GM10266 (cell line): Measurements from ENCODE around the gene TRPM2.
A peak's percentile ranks its signal among the peaks of the same experiment; 100 is the strongest.

Experiments
- DNase-seq: peaks from one replicate; pipeline ENCODE4 v3.0.0; 2012; ENCODE audit errors: extremely low spot score
- TF ChIP-seq, protein P1 (sequence below): IDR thresholded peaks from 2 replicates; pipeline ENCODE4 v1.5.1; 2012; ENCODE audit warnings: mild to moderate bottlenecking, low read depth; ENCODE audit not compliant: control insufficient read depth, insufficient read depth; ENCODE audit errors: missing control alignments

The TRPM2 gene

DNA sequence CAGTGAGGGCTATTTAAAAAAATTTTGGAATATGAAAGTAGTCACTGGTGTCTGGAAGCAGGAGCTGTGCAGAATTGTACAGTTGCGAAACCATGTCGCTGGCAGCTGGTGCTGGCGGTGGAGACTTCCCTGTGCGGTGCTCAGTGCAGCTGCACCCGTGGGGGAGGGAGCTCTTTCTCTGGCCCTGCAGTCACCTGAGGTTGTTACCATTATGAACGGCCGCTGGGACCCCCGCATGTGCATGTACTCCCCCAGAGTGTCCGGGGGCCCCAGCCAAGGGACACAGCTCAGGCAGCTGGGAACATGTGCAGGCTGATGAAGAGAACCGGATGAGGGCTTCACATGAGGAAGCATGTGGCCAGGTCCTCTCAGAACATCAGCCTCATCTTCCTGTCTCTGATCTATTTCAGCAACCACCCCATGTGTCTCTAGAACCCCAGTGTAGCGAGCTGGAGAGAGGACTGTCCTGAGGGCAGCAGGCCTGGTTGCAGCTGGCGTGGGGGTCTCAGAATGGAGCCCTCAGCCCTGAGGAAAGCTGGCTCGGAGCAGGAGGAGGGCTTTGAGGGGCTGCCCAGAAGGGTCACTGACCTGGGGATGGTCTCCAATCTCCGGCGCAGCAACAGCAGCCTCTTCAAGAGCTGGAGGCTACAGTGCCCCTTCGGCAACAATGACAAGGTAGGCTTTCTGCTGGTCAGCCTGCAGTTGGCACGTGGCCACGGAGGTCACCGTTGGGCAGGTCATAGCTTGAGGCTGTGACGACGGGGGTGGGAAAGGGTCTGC, at the start of gene TRPM2:
Gene TRPM2 (plus strand): TSS at position 431 of the 780 bp plus-strand sequence. CDS start 80 bp downstream, at position 511.
- TF ChIP-seq, protein P1, sequence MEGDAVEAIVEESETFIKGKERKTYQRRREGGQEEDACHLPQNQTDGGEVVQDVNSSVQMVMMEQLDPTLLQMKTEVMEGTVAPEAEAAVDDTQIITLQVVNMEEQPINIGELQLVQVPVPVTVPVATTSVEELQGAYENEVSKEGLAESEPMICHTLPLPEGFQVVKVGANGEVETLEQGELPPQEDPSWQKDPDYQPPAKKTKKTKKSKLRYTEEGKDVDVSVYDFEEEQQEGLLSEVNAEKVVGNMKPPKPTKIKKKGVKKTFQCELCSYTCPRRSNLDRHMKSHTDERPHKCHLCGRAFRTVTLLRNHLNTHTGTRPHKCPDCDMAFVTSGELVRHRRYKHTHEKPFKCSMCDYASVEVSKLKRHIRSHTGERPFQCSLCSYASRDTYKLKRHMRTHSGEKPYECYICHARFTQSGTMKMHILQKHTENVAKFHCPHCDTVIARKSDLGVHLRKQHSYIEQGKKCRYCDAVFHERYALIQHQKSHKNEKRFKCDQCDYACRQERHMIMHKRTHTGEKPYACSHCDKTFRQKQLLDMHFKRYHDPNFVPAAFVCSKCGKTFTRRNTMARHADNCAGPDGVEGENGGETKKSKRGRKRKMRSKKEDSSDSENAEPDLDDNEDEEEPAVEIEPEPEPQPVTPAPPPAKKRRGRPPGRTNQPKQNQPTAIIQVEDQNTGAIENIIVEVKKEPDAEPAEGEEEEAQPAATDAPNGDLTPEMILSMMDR: no peak
- DNase-seq: peak; percentile 73

DNA sequence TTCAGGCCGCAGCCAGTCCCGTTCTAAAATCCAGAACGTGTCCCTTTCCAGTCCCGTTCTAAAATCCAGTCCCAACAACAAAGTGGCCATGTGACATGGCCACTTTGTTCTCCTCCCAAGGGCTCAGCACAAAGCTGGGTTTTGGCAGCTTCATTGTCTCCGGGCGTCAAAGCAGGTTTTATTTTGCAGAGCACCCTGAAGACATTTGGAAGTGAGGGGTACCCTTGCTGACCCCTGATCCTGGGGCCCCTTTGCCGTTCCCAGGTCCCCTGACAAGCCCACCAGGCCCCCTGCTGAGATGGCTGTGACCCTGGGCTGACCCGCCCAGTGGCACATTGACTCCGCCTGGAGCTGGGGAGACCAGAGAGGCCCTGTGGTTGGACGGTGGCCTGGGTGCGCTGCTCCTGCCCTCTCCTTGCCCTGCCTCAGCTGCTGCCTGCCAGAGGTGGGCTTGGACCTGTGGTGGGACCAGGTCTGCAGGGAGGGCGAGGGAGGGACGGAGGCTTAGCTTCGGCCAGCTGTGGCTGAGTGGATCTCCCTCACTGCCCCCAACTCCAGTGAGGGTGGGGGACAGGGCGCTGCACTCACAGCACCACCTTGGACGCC, 49.3 kb upstream of the TRPM2 start:
- TF ChIP-seq, protein P1: no peak
- no peak for DNase-seq

DNA sequence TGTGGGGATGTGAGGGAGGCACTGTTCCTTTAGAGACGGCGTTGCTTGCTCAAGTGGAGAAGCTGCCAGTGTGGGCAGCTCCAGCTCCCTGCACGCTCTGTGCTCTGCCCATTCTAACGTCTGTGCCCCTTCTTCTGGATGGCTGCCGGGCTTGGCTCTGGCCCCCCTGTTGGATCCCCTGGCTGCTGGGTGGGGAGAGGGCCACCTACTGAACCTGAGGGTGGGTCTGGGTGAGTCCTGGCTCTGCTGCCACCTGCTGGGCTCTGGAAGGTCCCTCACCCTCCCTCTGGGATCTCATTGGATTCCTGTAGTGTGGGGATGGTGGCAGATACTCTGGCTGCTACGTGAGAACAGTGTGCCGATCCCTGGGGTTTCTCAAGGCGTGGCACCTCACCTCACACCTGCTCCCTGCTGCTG, 48.5 kb upstream of the TRPM2 start:
- TF ChIP-seq, protein P1: peak; percentile 60
- DNase-seq: peak; percentile 74

DNA sequence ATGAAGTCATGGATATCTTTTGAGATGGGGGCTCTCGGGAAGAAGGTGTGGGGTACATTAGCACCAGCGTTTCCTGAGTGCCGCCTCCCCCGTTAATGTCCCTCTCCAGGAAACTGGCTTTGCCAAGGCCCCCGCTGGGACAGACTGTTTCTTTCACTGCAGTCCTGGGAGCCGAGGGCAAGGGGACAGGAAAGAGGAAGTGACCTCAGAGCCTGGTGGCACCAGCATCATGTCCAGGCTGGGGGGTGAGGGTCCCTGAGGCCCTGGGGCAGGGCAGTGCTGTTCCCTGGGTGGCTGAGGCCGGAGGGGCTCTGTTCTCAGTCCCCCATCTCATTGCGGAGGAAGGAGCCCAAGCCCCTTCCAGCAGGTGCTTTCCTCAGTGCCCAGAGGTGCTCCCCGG, 47.7 kb upstream of the TRPM2 start:
- TF ChIP-seq, protein P1: no peak
- DNase-seq: no peak

DNA sequence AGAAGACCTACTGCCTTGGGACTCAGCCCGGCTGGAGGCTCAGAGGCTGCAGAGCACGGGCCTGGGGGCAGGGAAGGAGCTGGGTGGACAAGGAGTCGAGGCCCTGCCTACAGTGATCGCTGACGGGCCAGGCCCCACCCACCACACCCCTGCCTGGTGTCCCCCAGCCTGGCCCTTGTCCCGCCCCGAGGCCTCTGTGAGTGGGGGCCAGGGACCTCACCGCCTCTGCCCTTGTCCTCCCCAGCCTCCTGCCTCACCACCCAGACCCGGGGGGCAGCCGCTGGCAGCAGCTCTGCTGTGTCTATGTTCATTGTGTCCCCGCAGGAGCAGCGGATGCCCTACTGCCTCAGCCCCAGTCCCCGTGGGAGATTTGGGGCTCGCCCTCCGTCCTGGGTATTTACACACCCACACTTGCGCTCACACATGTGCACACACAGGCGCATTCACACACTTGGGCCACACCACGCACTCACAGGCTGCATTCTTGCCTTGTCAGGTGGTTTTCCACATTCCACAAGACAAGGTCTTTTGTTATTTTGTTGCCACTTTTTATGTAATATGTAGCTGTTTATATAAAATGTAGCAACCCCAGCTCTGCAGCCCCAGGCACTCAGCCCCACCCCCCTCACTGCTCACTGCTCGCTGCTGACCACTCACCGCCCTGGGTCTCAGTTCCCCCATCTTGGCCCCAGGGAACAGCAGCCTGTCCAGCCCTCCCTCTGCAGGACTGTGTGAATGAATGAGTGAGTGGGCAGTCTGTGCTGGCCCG, 46.3 kb upstream of the TRPM2 start:
- no peak for DNase-seq
- TF ChIP-seq, protein P1: no peak

DNA sequence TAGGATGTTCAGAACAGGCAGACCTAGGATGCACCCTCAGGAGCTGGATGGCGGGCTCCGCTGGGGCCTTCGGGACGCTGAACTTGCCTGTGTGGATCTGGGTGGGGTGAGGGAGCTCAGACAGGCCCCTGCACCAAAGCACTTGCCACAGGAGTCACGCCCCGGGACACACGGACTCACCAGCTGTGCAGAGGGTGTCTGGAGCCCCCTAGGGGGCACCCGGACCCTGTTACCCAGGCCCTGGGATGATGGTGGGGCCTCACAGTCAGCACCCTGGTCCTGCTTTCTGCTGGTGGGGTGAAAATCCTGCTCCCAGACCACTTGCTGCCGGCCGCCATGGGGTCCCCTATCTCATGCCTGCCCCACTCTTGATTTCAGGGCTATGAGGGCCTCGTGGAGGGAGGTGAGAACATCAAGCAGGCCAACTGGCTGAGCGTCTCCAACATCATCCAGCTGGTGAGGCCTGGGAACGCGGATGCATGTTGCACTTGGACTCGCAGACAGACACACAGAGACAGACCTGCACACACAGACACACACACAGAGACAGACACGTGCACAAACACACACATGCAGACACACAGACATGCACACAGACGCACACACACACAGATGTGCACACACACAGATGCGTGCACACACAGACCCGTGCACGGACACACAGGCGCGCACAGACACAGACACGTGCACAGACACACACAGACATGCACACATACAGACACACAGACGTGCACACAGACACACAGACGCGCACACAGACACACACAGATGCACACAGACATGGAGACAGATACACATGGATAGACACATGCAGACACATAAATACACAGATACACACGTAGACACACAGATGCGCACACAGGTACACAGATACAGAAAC, 42.6 kb upstream of the TRPM2 start:
- DNase-seq: no peak
- TF ChIP-seq, protein P1: no peak
